Activated CD4-positive, alpha-beta T cell treated with anti-CD3 and anti-CD28 coated beads, Interleukin-2, amount 10 ng/mL, durations not matched to agents 24 days and 14 days (primary cell): ENCODE results near the gene AVP. TPM values are rescaled to one million over a fixed set of nuclear protein-coding genes. Genes with fewer than 3 reads are reported as not detected.
A peak's percentile ranks its signal among the peaks of the same experiment; 100 is the strongest.

ENCODE experiments used
- DNase-seq: peaks from one replicate; pipeline ENCODE4 v3.0.0; 2022
- H3K27ac Mint-ChIP-seq: one replicate; pipeline ENCODE4 v1.8.0; 2022; ENCODE audit warnings: mild to moderate bottlenecking, mixed read lengths
- H3K27me3 Mint-ChIP-seq: one replicate; pipeline ENCODE4 v1.8.0; 2022; ENCODE audit warnings: mixed read lengths
- H3K36me3 Mint-ChIP-seq: one replicate; pipeline ENCODE4 v1.8.0; 2022; ENCODE audit warnings: low read depth, mild to moderate bottlenecking, mixed read lengths
- H3K4me1 Mint-ChIP-seq: one replicate; pipeline ENCODE4 v1.8.0; 2021; ENCODE audit warnings: mixed read lengths
- H3K4me3 Mint-ChIP-seq: one replicate; pipeline ENCODE4 v1.8.0; 2022; ENCODE audit warnings: mild to moderate bottlenecking, moderate library complexity, mixed read lengths
- H3K9me3 Mint-ChIP-seq: one replicate; pipeline ENCODE4 v1.8.0; 2021; ENCODE audit warnings: mixed read lengths
- intact Hi-C: fragments of 100-400 bp; cut with micrococcal nuclease; formaldehyde crosslinking; loops from one replicate; pipeline ENCODE4 v1.15.1; 2023
- total RNA-seq: library from RNA; stranded (reverse); gene quantifications from 2 replicates; pipeline ENCODE4 v1.2.3, GENCODE V29; 2022

Gene AVP
- total RNA-seq, 1 donor from 2014 or later: not detected

DNA sequence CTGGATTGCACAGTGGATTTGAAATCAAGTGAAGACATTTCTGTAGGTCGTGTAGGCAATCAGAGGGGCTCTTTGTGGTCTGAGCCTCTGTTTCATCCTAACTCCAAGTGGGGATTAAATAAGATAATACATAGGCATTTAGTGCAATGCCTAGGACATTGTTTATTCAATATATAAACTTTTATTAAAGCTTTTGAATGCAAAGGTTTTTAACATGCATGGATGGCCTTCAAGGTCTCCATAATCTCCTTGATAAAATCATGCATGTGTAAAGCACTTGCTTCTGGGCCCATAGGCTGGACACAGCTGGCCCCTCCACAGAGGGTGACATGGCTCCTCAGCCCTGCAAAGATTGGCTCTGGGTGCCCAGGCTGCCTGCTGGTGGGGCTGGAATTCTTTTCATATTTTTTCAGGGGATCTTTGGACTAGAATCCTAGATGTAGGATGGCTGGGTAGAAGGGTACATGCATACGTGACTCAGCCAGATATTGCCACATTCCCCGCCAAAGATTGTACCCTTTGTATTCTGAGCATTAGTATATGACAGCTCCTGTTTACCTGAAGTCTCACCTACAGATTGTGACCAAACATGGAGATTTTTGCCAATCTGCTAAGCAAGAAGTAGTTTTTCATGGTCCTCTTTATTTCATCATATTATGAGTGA lies 19.0 kb upstream of the AVP start:
- Mint-ChIP-seq H3K27me3 (peaks cover 2% of the 10 kb centered on the region), H3K4me1 (peaks cover 15% of the 10 kb centered on the region), H3K36me3 (no peaks in the 10 kb centered on the region), H3K9me3 (no peaks in the 10 kb centered on the region), H3K4me3 (no peak overlapping the region), H3K27ac (no peak overlapping the region)
- intact Hi-C loops: no loop called here
- DNase-seq: no peak

DNA sequence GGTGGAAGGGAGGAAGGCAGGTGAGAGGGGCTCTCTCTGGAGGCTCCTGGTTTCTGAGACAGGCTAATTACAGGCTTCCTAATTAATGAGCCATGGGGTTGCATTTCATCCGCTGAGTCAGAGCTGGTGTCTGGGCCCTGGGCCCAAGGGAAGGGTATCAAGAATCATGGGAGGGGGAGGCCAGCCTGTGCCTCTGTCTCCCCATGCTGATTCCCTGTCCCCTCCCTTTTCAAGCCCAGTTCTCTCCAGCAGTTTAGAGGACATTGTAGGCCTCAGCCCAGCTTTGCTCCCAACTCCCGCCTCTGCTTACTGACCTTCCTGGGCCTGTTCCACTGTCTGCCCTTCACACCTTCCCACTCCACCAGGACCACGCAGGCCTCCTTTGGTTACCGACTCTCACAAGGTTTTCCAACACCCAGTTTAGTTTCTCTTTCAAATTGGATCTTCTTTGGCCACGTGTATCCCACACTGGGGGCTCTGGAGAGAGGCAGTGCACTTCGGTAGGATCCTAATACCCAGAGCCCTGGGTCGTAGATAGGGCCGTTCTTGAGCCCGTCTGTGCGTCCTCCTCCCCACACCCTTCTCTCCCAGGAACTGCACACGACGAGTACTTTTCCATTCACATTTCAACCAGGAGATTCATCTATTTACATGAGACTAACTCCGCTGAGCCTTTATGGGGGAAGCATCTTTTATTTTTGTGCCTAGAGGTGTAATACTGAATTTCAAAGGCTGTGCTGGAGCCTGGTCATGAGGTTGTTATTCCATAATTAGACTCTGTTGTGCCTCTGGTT lies 18.2 kb upstream of the AVP start:
- Mint-ChIP-seq H3K4me3 (peak overlapping the region; percentile 16), H3K4me1 (peaks cover 15% of the 10 kb centered on the region), H3K27ac (no peak overlapping the region), H3K36me3 (no peaks in the 10 kb centered on the region), H3K27me3 (peaks cover 4% of the 10 kb centered on the region), H3K9me3 (no peaks in the 10 kb centered on the region)
- intact Hi-C loops: no loop called here
- no peak for DNase-seq

DNA sequence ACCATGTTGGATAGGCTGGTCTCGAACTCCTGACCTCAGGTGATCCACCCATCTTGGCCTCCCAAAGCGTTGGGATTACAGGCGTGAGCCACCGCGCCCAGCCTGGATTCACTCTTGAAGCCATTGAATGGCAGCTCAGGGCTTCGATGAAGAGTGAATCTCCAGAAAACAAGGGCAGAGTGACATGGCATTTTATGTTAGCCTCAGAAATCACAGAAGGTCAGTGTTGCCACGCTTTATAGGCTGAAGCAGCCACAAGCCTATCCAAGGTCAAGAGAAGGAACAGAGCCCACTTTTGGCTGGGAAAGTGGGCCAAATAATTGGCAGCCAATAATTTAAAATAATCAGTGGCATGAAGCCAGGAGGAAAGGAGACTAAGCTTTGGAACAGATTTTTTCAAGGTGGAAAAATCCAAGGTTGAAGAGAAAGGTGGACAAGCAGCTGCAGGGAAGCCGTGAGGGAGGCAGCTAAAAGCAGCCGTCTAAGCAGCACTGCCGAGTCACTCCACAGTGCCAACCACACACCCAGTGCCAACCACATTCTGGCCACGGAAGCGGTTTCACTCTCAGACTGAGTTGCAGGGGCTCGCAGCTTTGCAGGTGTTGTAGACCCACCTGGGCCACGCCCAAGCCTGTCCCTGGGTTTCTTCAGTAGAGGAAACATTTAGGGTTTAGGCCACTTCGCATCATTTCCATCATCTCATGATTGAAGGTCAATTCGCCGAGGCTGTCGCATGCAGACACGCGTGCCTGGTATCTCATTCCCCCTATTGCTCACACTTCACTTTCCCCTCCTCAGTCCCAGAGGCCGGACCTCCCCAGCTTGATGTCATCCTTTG lies 17.4 kb upstream of the AVP start:
- Mint-ChIP-seq H3K36me3 (no peaks in the 10 kb centered on the region), H3K4me1 (peaks cover 15% of the 10 kb centered on the region), H3K9me3 (no peaks in the 10 kb centered on the region), H3K27me3 (peaks cover 4% of the 10 kb centered on the region), H3K27ac (peak overlapping the region; percentile 5), H3K4me3 (peak overlapping the region; percentile 16)
- peak; percentile 80 for DNase-seq
- intact Hi-C loops: no loop called here

DNA sequence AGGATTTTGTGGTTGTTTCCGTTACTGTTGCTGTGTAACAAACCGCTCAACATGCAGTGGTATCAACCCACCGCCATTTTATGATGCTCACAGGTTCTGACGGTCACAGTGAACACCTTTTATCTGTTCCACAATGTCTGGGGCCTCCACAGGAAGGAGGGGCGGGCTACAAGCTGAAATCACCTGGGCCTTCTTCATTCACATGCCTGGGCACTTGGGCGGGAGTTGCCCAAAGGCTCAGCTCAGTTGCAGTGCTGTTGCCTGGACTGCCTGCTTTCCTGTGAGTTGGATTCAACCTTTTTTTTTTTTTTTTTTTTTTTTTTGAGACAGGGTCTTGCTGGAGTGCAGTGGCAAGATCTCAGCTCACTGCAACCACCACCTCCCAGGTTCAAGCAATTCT lies 16.7 kb upstream of the AVP start:
- Mint-ChIP-seq H3K4me1 (peaks cover 15% of the 10 kb centered on the region), H3K9me3 (no peaks in the 10 kb centered on the region), H3K36me3 (no peaks in the 10 kb centered on the region), H3K27me3 (peaks cover 4% of the 10 kb centered on the region), H3K4me3 (no peak overlapping the region), H3K27ac (no peak overlapping the region)
- DNase-seq: no peak
- intact Hi-C loops: no loop called here

- no peak overlapping the region for H3K27ac Mint-ChIP-seq
- no peak overlapping the region for H3K4me3 Mint-ChIP-seq
- no peak for DNase-seq
- no peaks in the 10 kb centered on the region for H3K36me3 Mint-ChIP-seq
- H3K9me3 Mint-ChIP-seq: no peaks in the 10 kb centered on the region
- intact Hi-C loops: no loop called here
- H3K27me3 Mint-ChIP-seq: peaks cover 5% of the 10 kb centered on the region
- peaks cover 15% of the 10 kb centered on the region for H3K4me1 Mint-ChIP-seq
These were observed 16.0 kb upstream of the AVP start for GRCh38 chr20:3100480-3100879.

DNA sequence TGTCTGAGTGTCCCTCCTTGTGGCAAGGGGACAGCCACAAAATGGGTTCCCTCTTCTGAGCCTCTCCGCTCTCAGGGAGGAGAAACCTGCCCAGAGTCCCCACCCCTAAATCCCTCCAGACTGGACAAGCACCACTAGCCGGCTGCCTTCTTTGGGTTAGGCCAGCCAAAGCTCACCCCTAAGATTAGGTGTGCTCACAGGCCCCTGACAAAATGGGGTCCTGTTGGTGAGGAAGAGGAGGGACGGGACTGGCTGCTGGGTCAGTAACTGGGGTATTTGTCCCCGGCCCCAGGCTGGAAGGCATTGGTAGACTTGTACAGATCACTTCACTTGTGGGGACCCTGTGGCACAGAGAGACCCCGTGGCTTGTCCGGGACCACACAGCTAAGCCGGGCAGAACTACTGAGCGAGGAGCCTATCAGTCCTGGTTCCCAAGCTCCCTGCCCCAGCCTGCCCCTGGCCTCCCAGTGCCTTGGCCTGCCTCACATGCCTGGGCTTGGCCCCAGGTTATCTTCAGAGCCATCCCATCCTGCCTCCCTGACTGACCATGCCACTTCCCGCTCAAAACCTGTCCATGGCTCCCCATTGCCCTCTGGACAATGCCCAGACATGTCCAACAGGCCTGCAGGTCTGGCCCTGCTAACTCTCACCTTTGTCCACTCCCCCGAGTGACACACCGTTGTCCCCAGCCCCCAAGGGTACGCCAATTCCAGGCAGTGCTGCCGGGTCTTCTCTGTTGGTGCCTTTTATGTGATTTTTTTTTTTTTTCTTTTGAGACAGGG lies 10.5 kb upstream of the AVP start:
- intact Hi-C loops: no loop called here
- peaks cover 12% of the 10 kb centered on the region for H3K4me1 Mint-ChIP-seq
- no peak overlapping the region for H3K27ac Mint-ChIP-seq
- H3K36me3 Mint-ChIP-seq: no peaks in the 10 kb centered on the region
- H3K27me3 Mint-ChIP-seq: peaks cover 24% of the 10 kb centered on the region
- H3K9me3 Mint-ChIP-seq: no peaks in the 10 kb centered on the region
- no peak for DNase-seq
- no peak overlapping the region for H3K4me3 Mint-ChIP-seq

- no peak overlapping the region for H3K4me3 Mint-ChIP-seq
- DNase-seq: no peak
- intact Hi-C loops: no loop called here
- peaks cover 29% of the 10 kb centered on the region for H3K27me3 Mint-ChIP-seq
- no peaks in the 10 kb centered on the region for H3K9me3 Mint-ChIP-seq
- H3K4me1 Mint-ChIP-seq: peaks cover 12% of the 10 kb centered on the region
- H3K36me3 Mint-ChIP-seq: no peaks in the 10 kb centered on the region
- H3K27ac Mint-ChIP-seq: no peak overlapping the region
These were observed 9.4 kb upstream of the AVP start for GRCh38 chr20:3093861-3094361.

DNA sequence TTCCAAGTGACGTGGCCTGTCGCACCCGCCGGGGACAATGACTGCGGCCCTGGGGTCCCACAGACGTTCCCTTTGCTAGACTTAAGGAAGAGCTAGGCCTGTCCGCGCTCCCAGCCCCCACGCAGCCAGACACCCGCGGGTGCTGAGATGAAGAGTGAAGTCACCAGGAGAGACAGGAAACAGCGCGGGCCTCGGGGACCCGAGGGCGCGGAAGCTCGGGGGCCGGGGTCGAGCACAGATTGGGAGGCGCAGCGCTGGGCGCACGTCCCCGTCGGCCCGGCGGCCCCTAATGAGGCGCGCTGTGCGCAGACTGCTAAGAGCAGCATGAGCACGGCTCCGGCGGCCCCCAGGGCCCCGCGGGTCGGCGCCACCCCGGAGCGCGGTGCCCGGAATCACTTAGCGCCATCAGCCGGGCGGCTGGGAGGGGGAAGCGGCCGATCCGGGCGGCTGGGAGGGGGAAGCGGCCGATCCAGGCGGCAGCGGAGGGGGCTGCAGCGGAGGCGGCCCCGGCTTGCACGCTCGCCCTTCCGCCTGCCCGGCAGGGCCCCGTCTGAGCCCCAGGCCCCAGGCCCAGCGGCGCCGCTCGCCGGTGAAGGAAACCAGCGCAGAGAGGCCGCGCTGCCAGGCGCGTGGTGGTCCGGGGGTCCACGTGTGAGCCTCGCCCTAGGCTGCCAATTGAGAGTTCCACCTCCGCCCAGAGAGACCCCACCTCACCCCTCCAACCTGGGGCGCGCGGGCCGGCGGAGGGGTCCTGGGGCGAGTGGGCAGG lies 8.3 kb upstream of the AVP start:
- Mint-ChIP-seq H3K27me3 (peaks cover 33% of the 10 kb centered on the region), H3K4me1 (peaks cover 12% of the 10 kb centered on the region), H3K27ac (peak overlapping the region; percentile 91), H3K9me3 (no peaks in the 10 kb centered on the region), H3K36me3 (no peaks in the 10 kb centered on the region), H3K4me3 (peak overlapping the region; percentile 84)
- intact Hi-C loops: no loop called here
- DNase-seq: peak; percentile 78

GRCh38 chr20:3090565-3090964 lies 6.0 kb upstream of the AVP start:
- Mint-ChIP-seq H3K27ac (no peak overlapping the region), H3K9me3 (no peaks in the 10 kb centered on the region), H3K36me3 (no peaks in the 10 kb centered on the region), H3K27me3 (peaks cover 35% of the 10 kb centered on the region), H3K4me3 (no peak overlapping the region), H3K4me1 (peaks cover 12% of the 10 kb centered on the region)
- DNase-seq: no peak
- intact Hi-C loops: no loop called here

GRCh38 chr20:3088031-3088430 lies 3.5 kb upstream of the AVP start:
- intact Hi-C loops: no loop called here
- Mint-ChIP-seq H3K4me3 (no peak overlapping the region), H3K9me3 (no peaks in the 10 kb centered on the region), H3K4me1 (peaks cover 12% of the 10 kb centered on the region), H3K27ac (no peak overlapping the region), H3K36me3 (no peaks in the 10 kb centered on the region), H3K27me3 (peaks cover 49% of the 10 kb centered on the region)
- no peak for DNase-seq

DNA sequence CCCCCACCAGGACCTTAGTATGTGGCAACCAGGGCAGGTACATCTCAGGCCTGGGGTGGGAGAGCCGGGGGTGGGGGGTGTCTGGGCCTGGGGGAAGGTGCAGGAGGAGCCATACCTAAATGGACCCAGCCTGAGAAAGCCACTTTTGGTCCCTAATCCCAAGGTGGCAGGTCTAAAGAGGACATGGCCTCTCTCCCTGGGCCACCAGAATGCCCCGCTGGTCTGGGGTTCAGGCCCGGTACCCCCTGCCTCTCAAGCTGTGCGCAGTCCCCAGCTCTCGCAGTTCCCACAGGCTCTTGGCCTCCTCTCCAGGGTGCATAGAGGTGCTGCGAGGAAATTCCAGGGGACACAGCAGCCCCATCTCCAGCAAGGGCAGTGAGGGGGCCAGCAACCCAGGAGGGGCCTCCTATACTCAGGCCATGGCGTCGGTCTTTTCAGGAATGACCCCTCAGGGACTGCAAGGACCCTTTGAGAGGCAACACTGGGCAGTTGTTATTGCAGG lies 1.1 kb upstream of the AVP start:
- DNase-seq: no peak
- H3K4me3 Mint-ChIP-seq: no peak overlapping the region
- H3K27me3 Mint-ChIP-seq: peaks cover 55% of the 10 kb centered on the region
- intact Hi-C loops: no loop called here
- H3K36me3 Mint-ChIP-seq: no peaks in the 10 kb centered on the region
- no peak overlapping the region for H3K27ac Mint-ChIP-seq
- peaks cover 10% of the 10 kb centered on the region for H3K4me1 Mint-ChIP-seq
- H3K9me3 Mint-ChIP-seq: no peaks in the 10 kb centered on the region

- H3K4me1 Mint-ChIP-seq: peaks cover 6% of the 10 kb centered on the region
- H3K9me3 Mint-ChIP-seq: no peaks in the 10 kb centered on the region
- no peak overlapping the region for H3K4me3 Mint-ChIP-seq
- intact Hi-C loops: loop anchor here (5.0 kb wide), 1 partner anchor 32 kb away; no protein-coding TSS in a partner anchor
- DNase-seq: no peak
- no peaks in the 10 kb centered on the region for H3K36me3 Mint-ChIP-seq
- no peak overlapping the region for H3K27ac Mint-ChIP-seq
- peaks cover 56% of the 10 kb centered on the region for H3K27me3 Mint-ChIP-seq
These were observed 449 bp upstream of the AVP start for GRCh38 chr20:3084986-3085360.
